SK-N-SH (cell line): Measurements from ENCODE around the gene PTPN6. TPM values are rescaled to one million over a fixed set of nuclear protein-coding genes. Genes with fewer than 3 reads are reported as not detected.

Experiments used
- CTCF ChIA-PET: fragments of 300-600, 350-600 bp; formaldehyde crosslinking; extraction: SDS; loops from one replicate; lab custom pipeline; 2021; lab: Yijun Ruan, JAX
- POLR2A ChIA-PET: fragments of 350-600 bp; sonication (Branson Sonifier 250); formaldehyde crosslinking; extraction: SDS; loops from one replicate; lab custom pipeline; 2020; ENCODE audit warnings: antibody characterized with exemption, inconsistent platforms; lab: Yijun Ruan, JAX
- DNase-seq: peaks from one replicate; pipeline ENCODE4 v3.0.0; 2012
- H2AFZ ChIP-seq: fragments of 200-600 bp; sonication (generic); 2 replicates; pipeline ENCODE4 v1.8.1; 2016; ENCODE audit warnings: antibody characterized with exemption, mild to moderate bottlenecking, low read depth
- H3F3A ChIP-seq: fragments of 200-600 bp; sonication (generic); replicated peaks from 2 replicates; pipeline ENCODE3; 2016; ENCODE audit warnings: antibody characterized with exemption, mild to moderate bottlenecking; ENCODE audit not compliant: insufficient read depth
- H3K27ac ChIP-seq, 2 experiments: fragments of 200-500 bp in 1 of 2; fragments of 200-600 bp in 1 of 2; sonication (Bioruptor generic) in 1 of 2; sonication (generic), shearing (Covaris generic) in 1 of 2; 2 replicates each; pipeline versions ENCODE4 v1.5.1 to v1.6.1; 2014 to 2016; ENCODE audit warnings: low read depth in 2 of 2, inconsistent platforms in 1 of 2, low read length in 1 of 2, mild to moderate bottlenecking in 1 of 2, mixed read lengths in 1 of 2
- H3K27me3 ChIP-seq: fragments of 200-600 bp; sonication (generic), shearing (Covaris generic); 2 replicates; pipeline ENCODE4 v1.6.1; 2016; ENCODE audit warnings: mixed run types; ENCODE audit not compliant: insufficient read depth
- H3K36me3 ChIP-seq, 2 experiments: fragments of 200-500 bp in 1 of 2; fragments of 200-600 bp in 1 of 2; sonication (Bioruptor generic) in 1 of 2; sonication (generic) in 1 of 2; replicated peaks in 1 of 2; 2 replicates each; pipeline versions ENCODE3 to v1.5.1; 2014 to 2016; ENCODE audit warnings: low read length in 1 of 2, mild to moderate bottlenecking in 1 of 2; ENCODE audit not compliant: insufficient read depth in 2 of 2, control insufficient read depth in 1 of 2
- H3K4me1 ChIP-seq, 2 experiments: fragments of 200-500 bp in 1 of 2; fragments of 200-600 bp in 1 of 2; sonication (Bioruptor generic) in 1 of 2; sonication (generic), shearing (Covaris generic) in 1 of 2; 2 replicates each; pipeline versions ENCODE4 v1.5.1 to v1.6.1; 2014 to 2016; ENCODE audit warnings: low read depth in 1 of 2, low read length in 1 of 2, mixed run types in 1 of 2; ENCODE audit not compliant: insufficient read depth in 2 of 2, control insufficient read depth in 1 of 2
- H3K4me2 ChIP-seq: fragments of 200-600 bp; sonication (generic), shearing (Covaris generic); 2 replicates; pipeline ENCODE4 v1.6.1; 2017; ENCODE audit warnings: mixed run types
- H3K4me3 ChIP-seq, 2 experiments: fragments of 200-500 bp in 1 of 2; fragments of 200-600 bp in 1 of 2; sonication (Bioruptor generic) in 1 of 2; sonication (generic), shearing (Covaris generic) in 1 of 2; 2 replicates each; pipeline versions ENCODE4 v1.5.1 to v1.8.1; 2014 to 2016; ENCODE audit warnings: low read depth in 2 of 2, inconsistent platforms in 1 of 2, low read length in 1 of 2, mild to moderate bottlenecking in 1 of 2, mixed read lengths in 1 of 2, moderate library complexity in 1 of 2
- H3K79me2 ChIP-seq: fragments of 200-600 bp; sonication (generic); 2 replicates; pipeline ENCODE4 v1.8.1; 2017; ENCODE audit warnings: mild to moderate bottlenecking; ENCODE audit not compliant: insufficient read depth
- H3K9ac ChIP-seq: fragments of 200-600 bp; sonication (generic); 2 replicates; pipeline ENCODE4 v1.6.1; 2017; ENCODE audit warnings: mixed run types
- H3K9me2 ChIP-seq: fragments of 200-600 bp; sonication (generic); 2 replicates; pipeline ENCODE4 v1.6.1; 2017; ENCODE audit warnings: mixed run types
- H3K9me3 ChIP-seq: fragments of 200-600 bp; sonication (generic); 2 replicates; pipeline ENCODE4 v1.6.1; 2017; ENCODE audit warnings: mixed run types, mild to moderate bottlenecking, moderate library complexity
- H4K20me1 ChIP-seq: fragments of 200-600 bp; sonication (generic); 2 replicates; pipeline ENCODE4 v1.6.1; 2017; ENCODE audit warnings: mild to moderate bottlenecking, mixed run types; ENCODE audit not compliant: insufficient read depth
- CHD2 ChIP-seq: fragments of 150-350 bp; IDR thresholded peaks from 2 replicates; pipeline ENCODE4 v1.6.1; 2018; ENCODE audit warnings: low read length; ENCODE audit not compliant: partially characterized antibody
- ELF1 ChIP-seq: IDR thresholded peaks from 2 replicates; pipeline ENCODE4 v1.4.0; 2012
- FOXJ3 ChIP-seq: sonication (generic); formaldehyde crosslinking; IDR thresholded peaks from 2 replicates; pipeline ENCODE4 v1.5.1; 2020; ENCODE audit warnings: mild to moderate bottlenecking, missing genetic modification reagents
- FOXM1 ChIP-seq: IDR thresholded peaks from 2 replicates; pipeline ENCODE4 v1.4.0; 2012; ENCODE audit warnings: low read depth, mild to moderate bottlenecking
- IRF3 ChIP-seq: fragments of 150-350 bp; IDR thresholded peaks from 2 replicates; pipeline ENCODE4 v1.6.1; 2016; ENCODE audit warnings: mild to moderate bottlenecking, low read depth, low read length
- JUND ChIP-seq: IDR thresholded peaks from 2 replicates; pipeline ENCODE4 v1.4.0; 2012
- MXI1 ChIP-seq: IDR thresholded peaks from 2 replicates; pipeline ENCODE4 v1.6.1; 2012; ENCODE audit warnings: mild to moderate bottlenecking, low read depth, low read length, improper control_type of control experiment
- PBX3 ChIP-seq: IDR thresholded peaks from 2 replicates; pipeline ENCODE4; 2012
- POLR2AphosphoS5 ChIP-seq: IDR thresholded peaks from 2 replicates; pipeline ENCODE4 v1.6.1; 2012; ENCODE audit warnings: low read depth, low read length
- RCOR1 ChIP-seq: fragments of 150-350 bp; IDR thresholded peaks from 2 replicates; pipeline ENCODE4 v1.6.1; 2017; ENCODE audit warnings: antibody characterized with exemption, low read length
- RFX5 ChIP-seq: IDR thresholded peaks from 2 replicates; pipeline ENCODE4 v1.6.1; 2012; ENCODE audit warnings: mild to moderate bottlenecking, improper control_type of control experiment, low read length
- SIN3A ChIP-seq: IDR thresholded peaks from 2 replicates; pipeline ENCODE4 v1.6.1; 2012; ENCODE audit warnings: low read depth, mild to moderate bottlenecking, low read length, moderate library complexity, borderline replicate concordance
- SMC3 ChIP-seq: IDR thresholded peaks from 2 replicates; pipeline ENCODE4 v1.6.1; 2012; ENCODE audit warnings: low read depth, low read length, improper control_type of control experiment
- TCF12 ChIP-seq: IDR thresholded peaks from 2 replicates; pipeline ENCODE4 v1.4.0; 2012
- TEAD4 ChIP-seq: IDR thresholded peaks from 2 replicates; pipeline ENCODE4 v1.4.0; 2012; ENCODE audit warnings: mild to moderate bottlenecking, borderline replicate concordance; ENCODE audit not compliant: insufficient read depth
- WGBS: methylation state at CpG from one replicate; pipeline ENCODE4 v1.1.6; 2017; ENCODE audit warnings: low lambda C conversion rate; 5-methylcytosine and 5-hydroxymethylcytosine counted together
- polyA plus RNA-seq, 3 experiments: library from polyadenylated mRNA; depleted of rRNA; stranded (reverse); fragments of >200 nt; gene quantifications; 2 replicates each; pipeline ENCODE4 v1.2.3, GENCODE V29; 2012

PTPN6 gene
- polyA plus RNA-seq, 1 of the 3 experiments (the other 2 are of a cell fraction), result 0.12 TPM

DNA sequence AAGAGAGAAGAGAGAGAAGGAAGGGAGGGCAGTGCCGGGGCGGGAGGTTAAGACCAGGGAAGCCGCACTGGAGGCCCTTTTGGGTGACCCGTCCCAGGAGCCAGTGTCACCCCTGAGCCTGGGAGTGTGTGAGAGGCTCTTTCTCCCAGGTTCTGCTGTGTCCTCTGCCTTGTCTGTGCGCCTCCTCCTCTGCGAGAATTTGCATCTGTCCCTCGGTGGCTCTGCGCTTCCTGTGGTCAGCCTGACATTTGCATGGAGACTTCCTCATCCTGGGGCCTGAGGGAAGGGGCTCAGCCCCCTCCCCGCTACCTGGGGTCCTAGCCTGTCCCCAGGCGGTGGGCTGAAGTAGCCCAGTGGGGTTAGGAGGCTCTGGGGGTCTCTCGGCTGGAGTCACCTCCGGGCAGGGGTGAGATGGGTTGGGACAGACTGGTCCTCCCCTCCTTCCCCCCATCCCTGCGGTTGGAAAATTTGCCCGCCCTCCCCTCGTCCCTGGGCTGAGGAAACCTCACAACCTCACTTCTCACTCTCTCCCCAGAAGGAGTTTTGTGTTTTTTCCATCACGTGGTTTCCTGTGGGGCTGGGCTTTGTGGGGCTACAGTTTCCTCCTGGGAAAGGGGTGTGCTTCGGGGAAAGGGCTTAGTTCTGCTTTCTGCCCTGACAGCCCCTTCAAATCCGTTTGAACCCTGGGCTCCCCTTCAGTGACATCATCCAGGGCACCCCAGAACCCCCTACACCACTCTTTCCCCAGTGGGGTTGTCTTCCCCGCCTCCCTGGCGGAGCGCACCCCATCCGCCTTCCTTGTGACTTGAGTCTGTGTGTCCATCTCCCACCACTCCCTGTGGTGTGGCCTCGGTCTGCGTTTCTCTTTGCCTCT is 2.5 kb downstream of the PTPN6 start:
- no peaks in the 10 kb centered on the region for H3K9me3 ChIP-seq
- 87% methylated on average over 13 of the region's 24 CpGs for WGBS
- H3F3A ChIP-seq, result no peaks in the 10 kb centered on the region
- no peak overlapping the region for H3K4me2 ChIP-seq
- TF ChIP-seq RFX5, result no peak
- no peak for TF ChIP-seq MXI1
- no peak for TF ChIP-seq FOXM1
- TF ChIP-seq CHD2, result no peak
- TF ChIP-seq IRF3, result no peak
- TF ChIP-seq FOXJ3, result no peak
- no peak for TF ChIP-seq RCOR1
- TF ChIP-seq ELF1, result no peak
- TF ChIP-seq POLR2AphosphoS5, result no peak
- no peak for TF ChIP-seq JUND
- TF ChIP-seq TCF12, result no peak
- no peak for TF ChIP-seq SMC3
- no peak for TF ChIP-seq SIN3A
- no peak for TF ChIP-seq TEAD4
- TF ChIP-seq PBX3, result no peak
- TF ChIP-seq, all 33 proteins: peak for 0
- ChIA-PET CTCF (interaction anchor here (0.6 to 1.9 kb wide), 3 partner anchors 9 to 414 kb away, joined by 3 to 7 read pairs (median 7); no protein-coding TSS in a partner anchor), POLR2A (no interaction called here)
- no peaks in the 10 kb centered on the region for H4K20me1 ChIP-seq
- no peaks in the 10 kb centered on the region for H3K9me2 ChIP-seq
- no peak overlapping the region for H3K27ac ChIP-seq
- no peaks in the 10 kb centered on the region for H3K79me2 ChIP-seq
- H3K4me1 ChIP-seq, result no peaks in the 10 kb centered on the region
- H2AFZ ChIP-seq, result no peak overlapping the region
- H3K36me3 ChIP-seq, result no peaks in the 10 kb centered on the region
- no peak overlapping the region for H3K4me3 ChIP-seq
- H3K9ac ChIP-seq, result no peak overlapping the region
- DNase-seq, result peak; percentile 24
- H3K27me3 ChIP-seq, result no peaks in the 10 kb centered on the region
